ENCODE data around the gene P2RX7. TPM values are rescaled to one million over a fixed set of nuclear protein-coding genes. Genes with fewer than 3 reads are reported as not detected.

Gene P2RX7
- total and polyA plus RNA-seq, 9 of the 15 experiments (the other 6 are each of a cell fraction or from before 2014, with no cell fraction given), result 0.04 to 0.65 (median 0.30) TPM

DNA sequence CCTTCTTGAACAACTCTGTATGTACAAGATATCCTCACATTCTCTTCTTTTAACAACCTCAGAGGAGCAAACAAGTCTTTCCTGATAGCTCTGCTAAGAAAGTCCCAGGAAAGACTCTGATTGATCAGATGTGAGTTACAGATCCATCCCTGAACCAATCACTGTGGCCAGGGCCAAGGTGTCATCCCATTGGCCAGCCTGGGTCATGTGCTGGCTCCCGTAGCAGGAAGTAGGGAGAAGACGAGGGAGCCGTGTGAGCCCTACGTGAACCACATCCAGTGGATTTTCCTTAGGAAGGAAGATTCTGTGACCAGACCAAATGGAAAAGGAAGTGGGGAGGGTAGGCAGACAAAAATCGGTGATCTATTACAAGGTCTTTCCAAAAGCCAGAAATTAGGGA, 5.6 kb downstream of the P2RX7 start (continued):
- no peak for TF ChIP-seq PHF8 (IDR thresholded peaks at IDR 0.05; ENCODE audit: borderline replicate concordance, low read length)
- TF ChIP-seq, protein P1, sequence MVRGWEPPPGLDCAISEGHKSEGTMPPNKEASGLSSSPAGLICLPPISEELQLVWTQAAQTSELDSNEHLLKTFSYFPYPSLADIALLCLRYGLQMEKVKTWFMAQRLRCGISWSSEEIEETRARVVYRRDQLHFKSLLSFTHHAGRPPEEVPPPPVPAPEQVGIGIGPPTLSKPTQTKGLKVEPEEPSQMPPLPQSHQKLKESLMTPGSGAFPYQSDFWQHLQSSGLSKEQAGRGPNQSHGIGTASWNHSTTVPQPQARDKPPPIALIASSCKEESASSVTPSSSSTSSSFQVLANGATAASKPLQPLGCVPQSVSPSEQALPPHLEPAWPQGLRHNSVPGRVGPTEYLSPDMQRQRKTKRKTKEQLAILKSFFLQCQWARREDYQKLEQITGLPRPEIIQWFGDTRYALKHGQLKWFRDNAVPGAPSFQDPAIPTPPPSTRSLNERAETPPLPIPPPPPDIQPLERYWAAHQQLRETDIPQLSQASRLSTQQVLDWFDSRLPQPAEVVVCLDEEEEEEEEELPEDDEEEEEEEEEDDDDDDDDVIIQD (CRISPR knock-in tag; IDR thresholded peaks at IDR 0.05), result no peak
- TF ChIP-seq, protein P2, sequence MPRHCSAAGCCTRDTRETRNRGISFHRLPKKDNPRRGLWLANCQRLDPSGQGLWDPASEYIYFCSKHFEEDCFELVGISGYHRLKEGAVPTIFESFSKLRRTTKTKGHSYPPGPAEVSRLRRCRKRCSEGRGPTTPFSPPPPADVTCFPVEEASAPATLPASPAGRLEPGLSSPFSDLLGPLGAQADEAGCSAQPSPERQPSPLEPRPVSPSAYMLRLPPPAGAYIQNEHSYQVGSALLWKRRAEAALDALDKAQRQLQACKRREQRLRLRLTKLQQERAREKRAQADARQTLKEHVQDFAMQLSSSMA (CRISPR knock-in tag; IDR thresholded peaks at IDR 0.05), result no peak
- no peak for TF ChIP-seq DMBX1 (CRISPR knock-in tag; IDR thresholded peaks at IDR 0.05; ENCODE audit: borderline replicate concordance)
- no peak for TF ChIP-seq POLR2B (IDR thresholded peaks at IDR 0.05; ENCODE audit: low read depth, partially characterized antibody)
- TF ChIP-seq, protein P3, sequence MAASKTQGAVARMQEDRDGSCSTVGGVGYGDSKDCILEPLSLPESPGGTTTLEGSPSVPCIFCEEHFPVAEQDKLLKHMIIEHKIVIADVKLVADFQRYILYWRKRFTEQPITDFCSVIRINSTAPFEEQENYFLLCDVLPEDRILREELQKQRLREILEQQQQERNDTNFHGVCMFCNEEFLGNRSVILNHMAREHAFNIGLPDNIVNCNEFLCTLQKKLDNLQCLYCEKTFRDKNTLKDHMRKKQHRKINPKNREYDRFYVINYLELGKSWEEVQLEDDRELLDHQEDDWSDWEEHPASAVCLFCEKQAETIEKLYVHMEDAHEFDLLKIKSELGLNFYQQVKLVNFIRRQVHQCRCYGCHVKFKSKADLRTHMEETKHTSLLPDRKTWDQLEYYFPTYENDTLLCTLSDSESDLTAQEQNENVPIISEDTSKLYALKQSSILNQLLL (CRISPR knock-in tag; IDR thresholded peaks at IDR 0.05; ENCODE audit: borderline replicate concordance), result no peak
- no peak for TF ChIP-seq CHD2 (IDR thresholded peaks at IDR 0.05; ENCODE audit: low read depth, low read length)
- no peak for TF ChIP-seq GATAD2B (IDR thresholded peaks at IDR 0.05; ENCODE audit: borderline replicate concordance)
- TF ChIP-seq NRF1 (conservative IDR thresholded peaks at IDR 0.05 in 1 of 2, IDR thresholded peaks at IDR 0.05 in 1 of 2), result no peak
- no peak for TF ChIP-seq ZNF12 (CRISPR knock-in tag; IDR thresholded peaks at IDR 0.05)
- TF ChIP-seq MAFF (IDR thresholded peaks at IDR 0.05; ENCODE audit: low read length), result no peak
- TF ChIP-seq FOXM1 (IDR thresholded peaks at IDR 0.05; ENCODE audit: low read depth), result no peak
- TF ChIP-seq FOXM1 (CRISPR knock-in tag; IDR thresholded peaks at IDR 0.05; ENCODE audit: low read depth), result no peak
- TF ChIP-seq, protein P4, sequence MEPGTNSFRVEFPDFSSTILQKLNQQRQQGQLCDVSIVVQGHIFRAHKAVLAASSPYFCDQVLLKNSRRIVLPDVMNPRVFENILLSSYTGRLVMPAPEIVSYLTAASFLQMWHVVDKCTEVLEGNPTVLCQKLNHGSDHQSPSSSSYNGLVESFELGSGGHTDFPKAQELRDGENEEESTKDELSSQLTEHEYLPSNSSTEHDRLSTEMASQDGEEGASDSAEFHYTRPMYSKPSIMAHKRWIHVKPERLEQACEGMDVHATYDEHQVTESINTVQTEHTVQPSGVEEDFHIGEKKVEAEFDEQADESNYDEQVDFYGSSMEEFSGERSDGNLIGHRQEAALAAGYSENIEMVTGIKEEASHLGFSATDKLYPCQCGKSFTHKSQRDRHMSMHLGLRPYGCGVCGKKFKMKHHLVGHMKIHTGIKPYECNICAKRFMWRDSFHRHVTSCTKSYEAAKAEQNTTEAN (CRISPR knock-in tag; IDR thresholded peaks at IDR 0.05), result no peak
- no peak for TF ChIP-seq RBBP5 (IDR thresholded peaks at IDR 0.05; ENCODE audit: borderline replicate concordance, insufficient read depth, low read length, poor library complexity, severe bottlenecking)
- no peak for TF ChIP-seq NR4A1 (CRISPR knock-in tag; IDR thresholded peaks at IDR 0.05)
- no peak for TF ChIP-seq NR4A1 (tag; IDR thresholded peaks at IDR 0.05)
- no peak for TF ChIP-seq ZNF41 (CRISPR knock-in tag; conservative IDR thresholded peaks at IDR 0.05)
- no peak for TF ChIP-seq SAP30 (IDR thresholded peaks at IDR 0.05; ENCODE audit: borderline replicate concordance, insufficient read depth, low read depth, low read length, poor library complexity, severe bottlenecking)
- TF ChIP-seq, protein P5, sequence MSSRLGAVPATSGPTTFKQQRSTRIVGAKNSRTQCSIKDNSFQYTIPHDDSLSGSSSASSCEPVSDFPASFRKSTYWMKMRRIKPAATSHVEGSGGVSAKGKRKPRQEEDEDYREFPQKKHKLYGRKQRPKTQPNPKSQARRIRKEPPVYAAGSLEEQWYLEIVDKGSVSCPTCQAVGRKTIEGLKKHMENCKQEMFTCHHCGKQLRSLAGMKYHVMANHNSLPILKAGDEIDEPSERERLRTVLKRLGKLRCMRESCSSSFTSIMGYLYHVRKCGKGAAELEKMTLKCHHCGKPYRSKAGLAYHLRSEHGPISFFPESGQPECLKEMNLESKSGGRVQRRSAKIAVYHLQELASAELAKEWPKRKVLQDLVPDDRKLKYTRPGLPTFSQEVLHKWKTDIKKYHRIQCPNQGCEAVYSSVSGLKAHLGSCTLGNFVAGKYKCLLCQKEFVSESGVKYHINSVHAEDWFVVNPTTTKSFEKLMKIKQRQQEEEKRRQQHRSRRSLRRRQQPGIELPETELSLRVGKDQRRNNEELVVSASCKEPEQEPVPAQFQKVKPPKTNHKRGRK (tag; IDR thresholded peaks at IDR 0.05), result no peak
- TF ChIP-seq SMARCA5 (IDR thresholded peaks at IDR 0.05), result no peak
- peak; percentile 93 for TF ChIP-seq RAD51 (IDR thresholded peaks at IDR 0.05; ENCODE audit: borderline replicate concordance, low read depth)
- TF ChIP-seq PTRF (tag; IDR thresholded peaks at IDR 0.05), result no peak
- TF ChIP-seq HLTF (IDR thresholded peaks at IDR 0.05), result no peak
- peak; percentile 56; the same call in 1 of the 2 replicates for TF ChIP-seq L3MBTL2 (IDR thresholded peaks at IDR 0.05)
